ENCODE data around the gene CAPN13. TPM values are rescaled to one million over a fixed set of nuclear protein-coding genes. Genes with fewer than 3 reads are reported as not detected.

Gene CAPN13
- total and polyA plus RNA-seq, 2 experiments from 2014 or later = not detected

DNA sequence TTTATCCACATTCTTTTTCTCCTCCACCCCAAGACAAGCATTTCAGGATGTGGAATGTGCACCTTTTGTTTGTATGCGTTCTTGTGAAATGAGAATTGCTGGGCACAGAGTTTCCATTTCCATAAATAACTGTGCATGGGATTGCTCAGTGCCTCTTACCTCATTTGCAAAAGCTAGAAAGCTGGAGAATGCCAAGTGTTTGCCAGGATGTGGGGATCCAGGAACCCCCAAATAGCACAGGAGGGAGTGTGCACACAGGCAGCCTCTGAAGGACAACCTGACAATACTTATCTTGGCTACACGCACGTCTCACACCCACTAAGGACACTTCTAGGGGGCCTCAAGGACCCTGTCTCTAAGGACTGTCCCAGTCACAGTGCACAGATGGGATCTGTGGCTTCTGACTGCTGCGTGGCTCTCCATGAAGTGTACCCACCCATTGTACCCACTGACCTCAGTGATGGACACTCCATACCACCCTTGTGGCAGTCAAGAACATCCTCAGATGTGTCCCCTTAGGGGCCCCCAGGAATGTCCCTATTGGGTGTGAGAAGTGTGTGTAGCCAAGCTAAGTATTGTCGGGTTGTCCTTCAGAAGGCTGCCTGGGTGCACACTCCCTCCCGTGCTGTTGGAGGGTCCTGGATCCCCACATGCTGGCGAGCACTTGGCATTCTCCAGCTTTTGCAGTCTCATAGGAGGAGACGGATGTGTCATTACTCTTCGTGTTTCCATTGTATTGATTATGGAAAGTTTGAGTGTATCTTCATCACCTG, 38.4 kb downstream of the CAPN13 start:
- H3K27me3 ChIP-seq = no peaks in the 10 kb centered on the region
- TF ChIP-seq CTCF (IDR thresholded peaks at IDR 0.05; ENCODE audit: low read depth, low read length) = no peak
- peaks cover 3% of the 10 kb centered on the region for H3K4me1 ChIP-seq (ENCODE audit: low read depth)
- H3K27ac ChIP-seq = no peak overlapping the region
- H3K36me3 ChIP-seq = no peaks in the 10 kb centered on the region
- H3K9me3 ChIP-seq (ENCODE audit: low read depth) = no peaks in the 10 kb centered on the region
- H3K4me3 ChIP-seq = no peak overlapping the region
- no peak for DNase-seq (ENCODE audit: low read depth in 1 of 2, low spot score in 1 of 2)

GRCh38 chr2:30768036-30768686, 39.1 kb downstream of the CAPN13 start:
- DNase-seq (ENCODE audit: low read depth in 1 of 2, low spot score in 1 of 2) = no peak
- Histone ChIP-seq H3K27me3 (no peaks in the 10 kb centered on the region), H3K9me3 (ENCODE audit: low read depth) (no peaks in the 10 kb centered on the region), H3K4me1 (ENCODE audit: low read depth) (peaks cover 3% of the 10 kb centered on the region), H3K4me3 (no peak overlapping the region), H3K27ac (no peak overlapping the region), H3K36me3 (no peaks in the 10 kb centered on the region)
- TF ChIP-seq CTCF (IDR thresholded peaks at IDR 0.05; ENCODE audit: low read depth, low read length) = no peak

DNA sequence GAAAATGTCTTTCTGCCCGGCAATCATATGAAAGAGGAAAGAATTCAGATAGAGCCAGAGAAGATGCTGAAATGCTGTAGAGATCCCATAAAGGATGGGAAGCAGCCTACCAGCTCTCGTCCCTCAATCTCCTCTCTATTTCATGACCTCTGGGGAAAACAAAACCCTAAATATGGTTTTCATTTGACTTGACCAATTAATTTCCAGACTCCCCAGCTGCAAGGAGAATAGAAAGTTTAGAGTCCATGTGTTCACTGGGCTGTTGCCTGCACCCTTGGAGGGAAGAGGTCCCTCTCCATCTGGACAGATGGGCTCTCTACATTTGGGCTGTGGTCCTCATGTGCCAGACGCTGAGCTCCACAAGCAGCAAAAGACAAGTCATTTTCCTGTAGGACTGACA, 40.6 kb downstream of the CAPN13 start:
- no peak for DNase-seq (ENCODE audit: low read depth in 1 of 2, low spot score in 1 of 2)
- H3K9me3 ChIP-seq (ENCODE audit: low read depth) = no peaks in the 10 kb centered on the region
- H3K27ac ChIP-seq = no peak overlapping the region
- H3K4me3 ChIP-seq = no peak overlapping the region
- H3K27me3 ChIP-seq = no peaks in the 10 kb centered on the region
- no peak for TF ChIP-seq CTCF (IDR thresholded peaks at IDR 0.05; ENCODE audit: low read depth, low read length)
- H3K36me3 ChIP-seq = no peaks in the 10 kb centered on the region
- H3K4me1 ChIP-seq (ENCODE audit: low read depth) = peaks cover 3% of the 10 kb centered on the region

DNA sequence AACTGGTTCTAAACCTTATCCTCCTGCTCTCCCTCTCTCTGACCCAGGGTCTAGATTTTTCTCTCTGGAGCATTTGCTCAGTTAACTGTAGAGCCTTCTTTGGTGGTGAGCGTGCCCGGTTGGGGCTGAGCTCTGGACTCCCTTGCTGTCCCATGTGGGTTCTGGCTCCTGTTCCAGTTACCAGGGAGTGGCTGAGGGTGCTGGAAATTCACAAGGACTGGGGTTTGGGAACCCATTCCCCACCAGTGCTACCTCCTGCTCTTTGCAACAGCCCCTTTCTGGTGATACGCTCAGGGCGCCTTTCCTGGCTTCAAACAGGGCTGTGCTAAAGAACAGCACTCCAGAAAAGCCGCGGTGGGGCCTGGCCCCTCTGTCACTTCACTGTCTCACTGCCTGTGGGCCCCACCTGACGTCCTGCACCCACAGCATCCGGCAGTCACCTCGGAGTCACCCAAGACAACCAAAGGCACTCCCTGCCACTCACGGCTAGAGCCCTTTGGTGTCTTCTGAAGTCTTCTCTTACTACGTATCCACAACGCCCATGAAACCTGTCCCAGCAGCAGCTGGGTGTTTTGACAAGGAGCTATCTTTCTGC, 41.3 kb downstream of the CAPN13 start:
- Histone ChIP-seq H3K9me3 (ENCODE audit: low read depth) (no peaks in the 10 kb centered on the region), H3K27ac (no peak overlapping the region), H3K36me3 (no peaks in the 10 kb centered on the region), H3K27me3 (no peaks in the 10 kb centered on the region), H3K4me3 (no peak overlapping the region), H3K4me1 (ENCODE audit: low read depth) (peaks cover 3% of the 10 kb centered on the region)
- no peak for TF ChIP-seq CTCF (IDR thresholded peaks at IDR 0.05; ENCODE audit: low read depth, low read length)
- DNase-seq (ENCODE audit: low read depth in 1 of 2, low spot score in 1 of 2) = no peak

GRCh38 chr2:30765191-30765590, 42.1 kb downstream of the CAPN13 start:
- H3K27me3 ChIP-seq = no peaks in the 10 kb centered on the region
- TF ChIP-seq CTCF (IDR thresholded peaks at IDR 0.05; ENCODE audit: low read depth, low read length) = no peak
- DNase-seq (ENCODE audit: low read depth in 1 of 2, low spot score in 1 of 2) = no peak
- H3K27ac ChIP-seq = no peak overlapping the region
- no peaks in the 10 kb centered on the region for H3K9me3 ChIP-seq (ENCODE audit: low read depth)
- no peaks in the 10 kb centered on the region for H3K36me3 ChIP-seq
- no peak overlapping the region for H3K4me3 ChIP-seq
- H3K4me1 ChIP-seq (ENCODE audit: low read depth) = peaks cover 3% of the 10 kb centered on the region

Measured in cardiac muscle cell (in vitro differentiated cells and primary cell).